ENCODE measurements around the gene MYH10. TPM values are rescaled to one million over a fixed set of nuclear protein-coding genes. Genes with fewer than 3 reads are reported as not detected.
A peak's percentile ranks its signal among the peaks of the same experiment; 100 is the strongest.

The MYH10 gene
- total and polyA plus RNA-seq, 8 donors, result 1.8 to 104 (median 11.2) TPM

DNA sequence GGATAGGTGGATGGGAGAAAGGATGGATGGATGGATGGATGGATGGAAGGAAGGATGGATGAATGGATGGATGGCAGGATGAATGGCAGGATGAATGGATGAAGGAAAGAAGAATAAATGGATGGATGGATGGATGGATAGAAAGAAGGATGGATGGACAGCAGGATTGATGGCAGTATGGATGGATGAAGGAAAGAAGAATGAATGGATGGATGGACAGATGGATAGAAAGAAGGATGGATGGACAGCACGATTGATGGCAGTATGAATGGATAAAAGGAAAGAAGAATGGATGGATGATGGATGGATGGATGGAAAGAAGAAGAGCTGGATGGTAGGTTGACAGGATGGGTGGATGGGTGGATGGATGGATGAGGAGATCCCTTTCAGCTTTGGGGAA, 9.2 kb upstream of the MYH10 start:
- Histone ChIP-seq H3K4me3 (no peak overlapping the region), H3K27me3 (peaks cover 0 to 9% (median 0%) of the 10 kb centered on the region in 3 donors), H3K4me1 (no peaks in the 10 kb centered on the region), H3K27ac (no peak overlapping the region), H3K9me3 (no peaks in the 10 kb centered on the region), H3K36me3 (no peaks in the 10 kb centered on the region)
- intact Hi-C loops (cut with DNase I; ENCODE audit: low total_unique reads), result no loop called here
- no peak for DNase-seq
- 76 to 91% (median 85%) methylated on average over 1 of the region's 1 CpG for WGBS, 5 donors
- TF ChIP-seq, protein P1, sequence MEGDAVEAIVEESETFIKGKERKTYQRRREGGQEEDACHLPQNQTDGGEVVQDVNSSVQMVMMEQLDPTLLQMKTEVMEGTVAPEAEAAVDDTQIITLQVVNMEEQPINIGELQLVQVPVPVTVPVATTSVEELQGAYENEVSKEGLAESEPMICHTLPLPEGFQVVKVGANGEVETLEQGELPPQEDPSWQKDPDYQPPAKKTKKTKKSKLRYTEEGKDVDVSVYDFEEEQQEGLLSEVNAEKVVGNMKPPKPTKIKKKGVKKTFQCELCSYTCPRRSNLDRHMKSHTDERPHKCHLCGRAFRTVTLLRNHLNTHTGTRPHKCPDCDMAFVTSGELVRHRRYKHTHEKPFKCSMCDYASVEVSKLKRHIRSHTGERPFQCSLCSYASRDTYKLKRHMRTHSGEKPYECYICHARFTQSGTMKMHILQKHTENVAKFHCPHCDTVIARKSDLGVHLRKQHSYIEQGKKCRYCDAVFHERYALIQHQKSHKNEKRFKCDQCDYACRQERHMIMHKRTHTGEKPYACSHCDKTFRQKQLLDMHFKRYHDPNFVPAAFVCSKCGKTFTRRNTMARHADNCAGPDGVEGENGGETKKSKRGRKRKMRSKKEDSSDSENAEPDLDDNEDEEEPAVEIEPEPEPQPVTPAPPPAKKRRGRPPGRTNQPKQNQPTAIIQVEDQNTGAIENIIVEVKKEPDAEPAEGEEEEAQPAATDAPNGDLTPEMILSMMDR (IDR thresholded peaks at IDR 0.05), result no peak
- TF ChIP-seq EP300 (IDR thresholded peaks at IDR 0.05) (no peak), POLR2AphosphoS5 (IDR thresholded peaks at IDR 0.05) (no peak), POLR2A (IDR thresholded peaks at IDR 0.05) (no peak)

DNA sequence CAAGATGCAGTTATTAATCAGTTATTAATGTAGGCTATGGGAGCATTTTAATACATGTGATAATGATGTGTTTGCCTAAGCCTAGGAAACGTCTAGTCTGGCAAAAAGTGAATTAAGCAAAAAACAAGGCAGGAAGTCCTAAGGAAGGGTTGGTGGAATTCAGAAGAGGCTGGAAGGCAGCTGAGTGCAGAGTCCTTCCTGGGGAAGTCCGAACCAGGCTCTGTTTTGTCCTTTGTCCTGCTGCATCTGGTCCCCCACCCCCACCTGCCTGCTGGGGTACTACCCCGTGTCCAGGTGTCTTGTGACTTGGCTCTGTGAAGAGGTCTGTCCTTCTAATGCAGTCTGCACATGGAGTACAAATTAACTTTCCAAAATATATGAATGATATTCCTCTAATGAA, 1.5 kb upstream of the MYH10 start:
- WGBS, 5 donors, result 12 to 40% (median 27%) methylated on average over 3 of the region's 3 CpGs
- intact Hi-C loops (cut with DNase I; ENCODE audit: low total_unique reads), result no loop called here
- peaks cover 9 to 37% (median 30%) of the 10 kb centered on the region in 4 donors for H3K4me1 ChIP-seq
- no peaks in the 10 kb centered on the region for H3K9me3 ChIP-seq
- peaks cover 0 to 58% (median 27%) of the 10 kb centered on the region in 3 donors for H3K27me3 ChIP-seq
- TF ChIP-seq, protein P1 (IDR thresholded peaks at IDR 0.05), result no peak
- TF ChIP-seq POLR2AphosphoS5 (IDR thresholded peaks at IDR 0.05) (no peak), POLR2A (IDR thresholded peaks at IDR 0.05) (no peak), EP300 (IDR thresholded peaks at IDR 0.05) (no peak)
- H3K36me3 ChIP-seq, result no peaks in the 10 kb centered on the region
- H3K27ac ChIP-seq, result no peak overlapping the region
- peak in 1 of 2 donors; percentile 51 for DNase-seq
- H3K4me3 ChIP-seq, result no peak overlapping the region

DNA sequence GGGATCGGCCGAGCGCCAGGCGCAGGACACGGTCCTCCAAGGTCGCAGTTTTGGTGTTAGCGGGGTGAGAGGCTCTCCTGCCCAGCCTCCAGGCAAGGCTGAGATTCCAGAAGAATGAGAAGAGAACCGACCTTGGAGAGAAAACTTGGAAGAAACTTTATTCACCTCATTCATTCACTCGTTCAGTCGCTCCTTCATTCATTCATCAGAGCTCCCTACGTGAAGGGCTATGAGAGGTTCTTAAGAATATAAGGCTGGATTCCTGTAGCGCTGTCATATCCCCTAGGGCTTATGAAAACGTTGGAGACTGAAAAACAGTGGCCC, 991 bp upstream of the MYH10 start:
- H3K9me3 ChIP-seq, result no peaks in the 10 kb centered on the region
- peaks cover 9 to 39% (median 30%) of the 10 kb centered on the region in 4 donors for H3K4me1 ChIP-seq
- TF ChIP-seq POLR2AphosphoS5 (IDR thresholded peaks at IDR 0.05), result no peak
- peak overlapping the region; percentile 73 to 88 (median 80) for H3K4me3 ChIP-seq
- no peaks in the 10 kb centered on the region for H3K36me3 ChIP-seq
- DNase-seq, result no peak
- intact Hi-C loops (cut with DNase I; ENCODE audit: low total_unique reads), result no loop called here
- 1 to 3% (median 2%) methylated on average over 9 to 13 of the region's 13 CpGs for WGBS, 5 donors
- H3K27me3 ChIP-seq, result peaks cover 0 to 58% (median 27%) of the 10 kb centered on the region in 3 donors
- H3K27ac ChIP-seq, result peak overlapping the region; percentile 63 to 91 (median 83)

DNA sequence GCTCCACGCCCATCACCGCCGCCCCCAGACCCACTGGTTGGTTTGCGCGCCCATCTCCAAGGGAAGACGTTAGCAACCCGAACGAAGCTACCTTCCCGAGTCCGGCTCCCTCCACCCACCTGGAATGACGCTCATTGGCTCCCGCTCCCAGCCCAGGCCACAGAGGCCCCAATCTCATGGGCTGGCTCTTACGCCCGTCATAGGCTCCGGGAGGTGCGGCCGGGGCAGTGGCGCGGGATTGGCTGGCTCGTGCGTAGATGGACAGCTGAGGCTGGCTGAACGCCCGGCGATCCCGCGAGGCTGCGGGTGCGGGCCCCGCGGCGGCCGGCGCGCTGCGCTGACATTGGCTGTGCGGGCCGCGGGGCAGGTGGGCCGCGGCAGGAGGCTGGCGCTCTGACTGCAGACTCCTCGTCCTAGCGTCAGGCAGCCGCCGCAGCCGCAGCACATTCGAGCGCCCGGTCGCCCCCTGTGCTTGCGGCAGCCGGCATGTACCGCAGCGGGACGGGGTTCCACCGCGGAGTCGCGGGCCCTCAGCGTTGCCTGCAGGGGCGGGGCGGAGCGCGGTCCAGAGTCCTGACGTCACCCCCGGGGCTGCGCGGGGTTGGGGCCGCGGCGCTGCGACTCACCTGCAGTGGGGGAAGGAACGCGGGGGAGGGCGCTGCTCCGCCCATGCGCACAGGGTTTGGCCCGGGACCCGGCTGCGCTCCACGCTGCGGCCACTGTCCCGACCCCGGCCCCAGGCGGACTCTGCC, 453 bp upstream of the MYH10 start:
- Histone ChIP-seq H3K36me3 (no peaks in the 10 kb centered on the region), H3K27ac (peak overlapping the region; percentile 63 to 91 (median 83)), H3K27me3 (peaks cover 0 to 55% (median 27%) of the 10 kb centered on the region in 3 donors), H3K4me1 (peaks cover 9 to 39% (median 30%) of the 10 kb centered on the region in 4 donors), H3K9me3 (no peaks in the 10 kb centered on the region), H3K4me3 (peak overlapping the region; percentile 73 to 88 (median 80))
- 0% methylated on average over 14 to 85 of the region's 85 CpGs for WGBS, 5 donors
- intact Hi-C loops (cut with DNase I; ENCODE audit: low total_unique reads), result no loop called here
- TF ChIP-seq POLR2A (IDR thresholded peaks at IDR 0.05), result no peak
- TF ChIP-seq, protein P1 (IDR thresholded peaks at IDR 0.05), result peak in 3 of 7 experiments; percentile 13 to 31 (median 21)
- TF ChIP-seq POLR2AphosphoS5 (IDR thresholded peaks at IDR 0.05), result peak in 2 of 3 donors; percentile 51 to 52
- TF ChIP-seq EP300 (IDR thresholded peaks at IDR 0.05), result no peak
- peak; percentile 98 to 100 for DNase-seq

Data from stomach (tissue), 9 donors.